ENCODE measurements around the gene GANAB. TPM values are rescaled to one million over a fixed set of nuclear protein-coding genes. Genes with fewer than 3 reads are reported as not detected.
A peak's percentile ranks its signal among the peaks of the same experiment; 100 is the strongest.

GANAB gene
- total and polyA plus RNA-seq, 2 of the 13 experiments (the other 11 are each of a cell fraction or from before 2014, with no cell fraction given), result 99.5 to 234 TPM

GRCh38 chr11:62678770-62679696 lies 32.6 kb upstream of the GANAB start, which contains the start of gene UBXN1 (continued):
- TF ChIP-seq NR0B2 (CRISPR knock-in tag; IDR thresholded peaks at IDR 0.05), result no peak
- TF ChIP-seq THRA (CRISPR knock-in tag; IDR thresholded peaks at IDR 0.05; ENCODE audit: borderline replicate concordance), result peak; percentile 43
- 0 out of 2 replicates have a peak, but pooled peaks have one; percentile 75 for TF ChIP-seq ZNF160 (CRISPR knock-in tag; IDR thresholded peaks at IDR 0.05)
- TF ChIP-seq ZNF619 (CRISPR knock-in tag; IDR thresholded peaks at IDR 0.05), result no peak
- no peak for TF ChIP-seq MIER2 (CRISPR knock-in tag; IDR thresholded peaks at IDR 0.05)
- peak in 1 of 2 experiments; percentile 78; a peak in 2 of 4 replicates for TF ChIP-seq KLF16 (CRISPR knock-in tag; IDR thresholded peaks at IDR 0.05)
- TF ChIP-seq ZC3H4 (CRISPR knock-in tag; IDR thresholded peaks at IDR 0.05; ENCODE audit: borderline replicate concordance), result 0 out of 2 replicates have a peak, but pooled peaks have one; percentile 54
- no peak for TF ChIP-seq HDAC6 (IDR thresholded peaks at IDR 0.05; ENCODE audit: low read depth, low read length)
- no peak; the same call in 1 of the 2 replicates for TF ChIP-seq RAD21 (CRISPR knock-in tag; IDR thresholded peaks at IDR 0.05)
- TF ChIP-seq TBL1XR1 (IDR thresholded peaks at IDR 0.05; ENCODE audit: borderline replicate concordance, low read length, partially characterized antibody), result no peak
- no peak for TF ChIP-seq ZNF589 (CRISPR knock-in tag; conservative IDR thresholded peaks at IDR 0.05)
- TF ChIP-seq ZNF335 (CRISPR knock-in tag; IDR thresholded peaks at IDR 0.05), result peak; percentile 21; the same call in 1 of the 2 replicates
- no peak for TF ChIP-seq RBAK (CRISPR knock-in tag; IDR thresholded peaks at IDR 0.05)
